Thoracic aorta (tissue), 2 donors: Measurements from ENCODE around the gene CARNS1. TPM values are rescaled to one million over a fixed set of nuclear protein-coding genes. Genes with fewer than 3 reads are reported as not detected.
A peak's percentile ranks its signal among the peaks of the same experiment; 100 is the strongest.

ENCODE experiments used
- ATAC-seq: fragments of 150-250 bp; one replicate; pipeline ENCODE4 v1.8.0; 2017; ENCODE audit warnings: low read depth; ENCODE audit not compliant: insufficient number of reproducible peaks, low FRiP score
- DNase-seq: peaks from one replicate; pipeline ENCODE4 v3.0.0-alpha.2; 2020; ENCODE audit warnings: low spot score
- H3K27ac ChIP-seq, 2 donors: fragments of 200-600 bp; sonication (generic); 1 replicate in 1 of 2; 2 replicates in 1 of 2; pipeline ENCODE4 v1.5.1; 2016; ENCODE audit warnings: mild to moderate bottlenecking in 2 of 2, moderate library complexity in 2 of 2
- H3K27me3 ChIP-seq: fragments of 200-600 bp; sonication (generic); replicated peaks from 2 replicates; pipeline ENCODE4 v1.6.0; 2016; ENCODE audit warnings: mild to moderate bottlenecking; ENCODE audit not compliant: insufficient read depth
- H3K36me3 ChIP-seq: fragments of 200-600 bp; sonication (generic); one replicate; pipeline ENCODE4 v1.5.1; 2016
- H3K4me1 ChIP-seq, 2 donors: fragments of 200-600 bp; sonication (generic); 1 replicate in 1 of 2; 2 replicates in 1 of 2; pipeline versions ENCODE4 v1.5.1 to v1.6.0; 2016; ENCODE audit warnings: low read depth in 2 of 2, mild to moderate bottlenecking in 1 of 2; ENCODE audit not compliant: control insufficient read depth in 1 of 2
- H3K4me3 ChIP-seq: fragments of 200-600 bp; sonication (generic); 2 replicates; pipeline ENCODE4 v1.5.1; 2016; ENCODE audit warnings: mild to moderate bottlenecking
- H3K9me3 ChIP-seq: fragments of 200-600 bp; sonication (generic); 2 replicates; pipeline ENCODE4 v1.5.1; 2016
- CTCF ChIP-seq: fragments of 200-600 bp; sonication (generic); IDR thresholded peaks from one replicate; pipeline ENCODE4 v1.5.1; 2019; ENCODE audit warnings: antibody characterized with exemption
- total RNA-seq, 2 donors: library from RNA; depleted of rRNA; stranded (reverse); fragments of >200 nt; gene quantifications; one replicate each; pipeline versions ENCODE4 v1.1.0 to v1.2.3, GENCODE V29; 2016

Gene CARNS1
- total RNA-seq, 2 donors from 2014 or later: 7.9 to 10.8 TPM

GRCh38 chr11:67367761-67368227 lies 47.7 kb upstream of the CARNS1 start:
- Histone ChIP-seq H3K4me1 (peaks cover 20 to 40% of the 10 kb centered on the region in 2 donors), H3K27me3 (no peaks in the 10 kb centered on the region), H3K36me3 (peaks cover 8% of the 10 kb centered on the region), H3K9me3 (no peaks in the 10 kb centered on the region), H3K4me3 (no peak overlapping the region), H3K27ac (no peak overlapping the region)
- DNase-seq (no peak), ATAC-seq (no peak)
- no peak for TF ChIP-seq CTCF

DNA sequence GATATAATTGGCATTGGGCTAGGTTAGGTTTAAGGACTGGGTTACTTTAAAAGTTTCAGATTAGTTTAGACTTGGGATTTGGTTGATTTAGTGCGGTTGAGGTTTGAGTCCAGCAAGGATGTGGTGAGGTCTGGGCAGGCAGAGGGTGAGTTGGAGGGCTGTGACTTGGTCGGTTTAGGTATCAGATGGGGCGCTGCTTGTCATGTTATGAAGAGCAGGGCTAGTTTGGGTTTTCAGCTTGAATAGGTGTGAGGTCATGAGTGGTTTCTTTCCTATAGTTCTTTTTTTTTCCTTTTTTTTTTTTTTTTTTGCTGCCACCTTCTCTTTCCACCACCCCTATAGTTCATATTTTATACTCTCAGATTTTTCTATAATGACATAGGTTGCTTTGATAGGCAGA lies 46.9 kb upstream of the CARNS1 start:
- Histone ChIP-seq H3K27ac (no peak overlapping the region), H3K4me3 (no peak overlapping the region), H3K9me3 (no peaks in the 10 kb centered on the region), H3K27me3 (no peaks in the 10 kb centered on the region), H3K4me1 (peaks cover 20 to 40% of the 10 kb centered on the region in 2 donors), H3K36me3 (peaks cover 8% of the 10 kb centered on the region)
- TF ChIP-seq CTCF: no peak
- ATAC-seq (no peak), DNase-seq (no peak)

- no peak for TF ChIP-seq CTCF
- H3K27ac ChIP-seq: peak overlapping the region in 1 of 2 donors; percentile 27
These were observed 46.2 kb upstream of the CARNS1 start for GRCh38 chr11:67369275-67369674.

DNA sequence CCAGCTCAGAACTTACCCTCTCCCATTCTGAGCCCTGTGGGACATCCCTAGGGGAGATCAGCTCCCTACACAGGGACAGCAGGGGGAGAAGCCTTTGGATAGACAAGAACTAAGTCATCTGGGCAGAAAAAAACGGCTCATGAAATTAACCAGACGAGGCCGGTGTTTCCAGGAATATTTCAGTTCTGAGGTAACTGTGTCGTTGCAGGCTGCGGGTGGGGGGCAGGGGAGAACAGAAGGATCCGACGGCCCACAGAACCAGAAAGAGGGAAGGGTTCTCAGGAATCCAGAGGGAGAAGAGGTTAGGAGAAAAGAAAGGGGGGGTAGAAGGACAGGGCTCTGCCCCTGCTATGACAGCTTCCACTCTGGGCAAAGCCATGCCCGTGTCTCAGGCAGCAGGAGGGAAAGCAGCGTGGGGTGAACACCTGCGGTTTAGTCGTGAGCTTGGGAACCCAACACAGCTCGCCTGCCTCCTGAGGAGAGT lies 45.6 kb upstream of the CARNS1 start:
- DNase-seq (no peak), ATAC-seq (no peak)
- H3K27me3 ChIP-seq: no peaks in the 10 kb centered on the region
- peak overlapping the region in 1 of 2 donors; percentile 27 for H3K27ac ChIP-seq
- TF ChIP-seq CTCF: no peak
- H3K36me3 ChIP-seq: peaks cover 1% of the 10 kb centered on the region
- no peaks in the 10 kb centered on the region for H3K9me3 ChIP-seq
- H3K4me1 ChIP-seq: peaks cover 24 to 51% of the 10 kb centered on the region in 2 donors
- H3K4me3 ChIP-seq: no peak overlapping the region

More at GRCh38 chr11:67369275-67369674, 46.2 kb upstream of the CARNS1 start:
- ATAC-seq (no peak), DNase-seq (no peak)
- peaks cover 20 to 46% of the 10 kb centered on the region in 2 donors for H3K4me1 ChIP-seq
- peaks cover 7% of the 10 kb centered on the region for H3K36me3 ChIP-seq
- no peaks in the 10 kb centered on the region for H3K9me3 ChIP-seq
- H3K4me3 ChIP-seq: no peak overlapping the region
- no peaks in the 10 kb centered on the region for H3K27me3 ChIP-seq

- TF ChIP-seq CTCF: no peak
- Histone ChIP-seq H3K9me3 (no peaks in the 10 kb centered on the region), H3K4me1 (peaks cover 25 to 54% of the 10 kb centered on the region in 2 donors), H3K27ac (peak overlapping the region in 1 of 2 donors; percentile 21), H3K4me3 (no peak overlapping the region), H3K27me3 (no peaks in the 10 kb centered on the region), H3K36me3 (no peaks in the 10 kb centered on the region)
- no peak for DNase-seq
- ATAC-seq: no peak
These were observed 45.0 kb upstream of the CARNS1 start for GRCh38 chr11:67370351-67371076.
